ENCODE measurements around the gene MTHFD1L. TPM values are rescaled to one million over a fixed set of nuclear protein-coding genes. Genes with fewer than 3 reads are reported as not detected.

The MTHFD1L gene
- total and polyA plus RNA-seq, 9 of the 15 experiments (the other 6 are each of a cell fraction or from before 2014, with no cell fraction given), result 20.9 to 128 (median 61.0) TPM

DNA sequence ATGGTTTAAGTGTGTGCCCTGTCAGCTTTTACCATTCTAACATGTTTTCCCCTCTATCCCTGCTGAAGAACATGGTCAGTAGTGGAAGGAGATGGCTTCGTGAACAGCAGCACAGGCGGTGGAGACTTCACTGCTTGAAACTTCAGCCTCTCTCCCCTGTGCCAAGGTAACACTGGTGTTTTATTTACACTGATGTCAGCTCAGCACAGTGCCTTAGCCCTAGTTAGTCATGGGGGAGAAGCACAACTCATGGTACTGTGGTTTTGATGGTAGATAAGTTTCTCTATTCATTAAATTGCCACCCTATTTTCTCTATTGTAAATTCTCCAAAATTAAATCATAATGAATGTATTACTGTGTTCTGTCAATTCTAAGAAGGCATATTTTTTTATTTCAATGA lies 56.6 kb downstream of the MTHFD1L start (continued):
- TF ChIP-seq, protein P1, sequence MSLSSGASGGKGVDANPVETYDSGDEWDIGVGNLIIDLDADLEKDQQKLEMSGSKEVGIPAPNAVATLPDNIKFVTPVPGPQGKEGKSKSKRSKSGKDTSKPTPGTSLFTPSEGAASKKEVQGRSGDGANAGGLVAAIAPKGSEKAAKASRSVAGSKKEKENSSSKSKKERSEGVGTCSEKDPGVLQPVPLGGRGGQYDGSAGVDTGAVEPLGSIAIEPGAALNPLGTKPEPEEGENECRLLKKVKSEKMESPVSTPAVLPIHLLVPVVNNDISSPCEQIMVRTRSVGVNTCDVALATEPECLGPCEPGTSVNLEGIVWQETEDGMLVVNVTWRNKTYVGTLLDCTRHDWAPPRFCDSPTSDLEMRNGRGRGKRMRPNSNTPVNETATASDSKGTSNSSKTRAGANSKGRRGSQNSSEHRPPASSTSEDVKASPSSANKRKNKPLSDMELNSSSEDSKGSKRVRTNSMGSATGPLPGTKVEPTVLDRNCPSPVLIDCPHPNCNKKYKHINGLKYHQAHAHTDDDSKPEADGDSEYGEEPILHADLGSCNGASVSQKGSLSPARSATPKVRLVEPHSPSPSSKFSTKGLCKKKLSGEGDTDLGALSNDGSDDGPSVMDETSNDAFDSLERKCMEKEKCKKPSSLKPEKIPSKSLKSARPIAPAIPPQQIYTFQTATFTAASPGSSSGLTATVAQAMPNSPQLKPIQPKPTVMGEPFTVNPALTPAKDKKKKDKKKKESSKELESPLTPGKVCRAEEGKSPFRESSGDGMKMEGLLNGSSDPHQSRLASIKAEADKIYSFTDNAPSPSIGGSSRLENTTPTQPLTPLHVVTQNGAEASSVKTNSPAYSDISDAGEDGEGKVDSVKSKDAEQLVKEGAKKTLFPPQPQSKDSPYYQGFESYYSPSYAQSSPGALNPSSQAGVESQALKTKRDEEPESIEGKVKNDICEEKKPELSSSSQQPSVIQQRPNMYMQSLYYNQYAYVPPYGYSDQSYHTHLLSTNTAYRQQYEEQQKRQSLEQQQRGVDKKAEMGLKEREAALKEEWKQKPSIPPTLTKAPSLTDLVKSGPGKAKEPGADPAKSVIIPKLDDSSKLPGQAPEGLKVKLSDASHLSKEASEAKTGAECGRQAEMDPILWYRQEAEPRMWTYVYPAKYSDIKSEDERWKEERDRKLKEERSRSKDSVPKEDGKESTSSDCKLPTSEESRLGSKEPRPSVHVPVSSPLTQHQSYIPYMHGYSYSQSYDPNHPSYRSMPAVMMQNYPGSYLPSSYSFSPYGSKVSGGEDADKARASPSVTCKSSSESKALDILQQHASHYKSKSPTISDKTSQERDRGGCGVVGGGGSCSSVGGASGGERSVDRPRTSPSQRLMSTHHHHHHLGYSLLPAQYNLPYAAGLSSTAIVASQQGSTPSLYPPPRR (CRISPR knock-in tag; IDR thresholded peaks at IDR 0.05; ENCODE audit: borderline replicate concordance), result no peak
- TF ChIP-seq CBX1 (IDR thresholded peaks at IDR 0.05; ENCODE audit: low read depth), result no peak
- no peak for TF ChIP-seq ZNF282 (CRISPR knock-in tag; IDR thresholded peaks at IDR 0.05)
- no peak for TF ChIP-seq RCOR1 (IDR thresholded peaks at IDR 0.05; ENCODE audit: borderline replicate concordance in 1 of 2, low read depth in 2 of 2, low read length in 2 of 2)
- TF ChIP-seq NR1H2 (CRISPR knock-in tag; IDR thresholded peaks at IDR 0.05), result no peak

Measured in K562 (cell line).